HepG2 (cell line): ENCODE measurements around the gene MSI2. TPM values are rescaled to one million over a fixed set of nuclear protein-coding genes. Genes with fewer than 3 reads are reported as not detected.

Source experiments
- ATAC-seq: fragments of 200-7000 bp; cut with Tn5 transposase; 3 replicates; pipeline ENCODE4 v1.9.1; 2020; ENCODE audit warnings: mild to moderate bottlenecking, moderate library complexity
- BruUV-seq: library from RNA; stranded (reverse); fragments of 400-500 nt; replicated peaks from 2 replicates; lab custom pipeline; 2021; lab: Mats Ljungman, UMichigan
- CTCF ChIA-PET: fragments of 300-600 bp; formaldehyde crosslinking; extraction: SDS; loops from one replicate; lab custom pipeline; 2021; ENCODE audit warnings: low total read pairs, inconsistent platforms, low intra/inter-chr PET ratio; lab: Yijun Ruan, JAX
- POLR2A ChIA-PET: fragments of 350-600 bp; sonication (Branson Sonifier 250); formaldehyde crosslinking; loops from one replicate; lab custom pipeline; 2020; ENCODE audit warnings: antibody characterized with exemption, inconsistent platforms; lab: Yijun Ruan, JAX
- DNase-seq: peaks from one replicate; pipeline ENCODE4 v3.0.0-alpha.2; 2015; ENCODE audit warnings: low spot score
- FAIRE-seq: peaks from 3 replicates; lab custom pipeline; 2011; peaks lifted over from hg19 to GRCh38; lab: Jason Lieb, UNC
- H2AFZ ChIP-seq: one replicate; pipeline ENCODE4 v1.6.1; 2011; ENCODE audit warnings: low read length, inconsistent platforms
- H3K27ac ChIP-seq: fragments of 300-600 bp; 3 replicates; pipeline ENCODE4 v1.8.0; 2011; ENCODE audit warnings: mixed run types, mild to moderate bottlenecking, mixed read lengths, low read length, inconsistent platforms; ENCODE audit not compliant: insufficient read depth; ENCODE audit errors: extremely low read length
- H3K27me3 ChIP-seq, 2 experiments: fragments of 200-600 bp in 1 of 2; 2 replicates in 1 of 2; 3 replicates in 1 of 2; pipeline versions ENCODE4 v1.6.0 to v1.8.0; 2011; ENCODE audit warnings: low read length in 2 of 2, mild to moderate bottlenecking in 2 of 2, moderate library complexity in 2 of 2, inconsistent platforms in 1 of 2; ENCODE audit not compliant: insufficient read depth in 2 of 2, control insufficient read depth in 1 of 2
- H3K36me3 ChIP-seq, 2 experiments: fragments of 200-600 bp in 1 of 2; replicated peaks in 1 of 2; 2 replicates in 1 of 2; 3 replicates in 1 of 2; pipeline versions ENCODE4 v1.5.1 to v1.8.0; 2011; ENCODE audit warnings: low read length in 2 of 2, inconsistent platforms in 1 of 2; ENCODE audit not compliant: insufficient read depth in 2 of 2, control insufficient read depth in 1 of 2
- H3K4me1 ChIP-seq: 2 replicates; pipeline ENCODE4 v1.5.1; 2012; ENCODE audit warnings: low read length, inconsistent platforms; ENCODE audit not compliant: insufficient read depth
- H3K4me2 ChIP-seq: 2 replicates; pipeline ENCODE4 v1.6.0; 2011; ENCODE audit warnings: low read depth, low read length, inconsistent platforms
- H3K4me3 ChIP-seq, 3 experiments: fragments of 200-600 bp in 1 of 3; sonication (generic), shearing (Covaris generic) in 1 of 3; replicated peaks in 1 of 3; 2 replicates each; pipeline ENCODE4 v1.5.1; 2011 to 2016; ENCODE audit warnings: low read length in 3 of 3, inconsistent platforms in 2 of 3, low read depth in 2 of 3, mild to moderate bottlenecking in 2 of 3, control low read depth in 1 of 3, mixed read lengths in 1 of 3; ENCODE audit not compliant: insufficient read depth in 1 of 3
- H3K79me2 ChIP-seq: one replicate; pipeline ENCODE4 v1.6.1; 2011; ENCODE audit warnings: low read length, inconsistent platforms; ENCODE audit not compliant: insufficient read depth
- H3K9ac ChIP-seq: 2 replicates; pipeline ENCODE4 v1.6.0; 2011; ENCODE audit warnings: mild to moderate bottlenecking, low read depth, low read length, inconsistent platforms; ENCODE audit not compliant: insufficient read depth
- H3K9me3 ChIP-seq: 2 replicates; pipeline ENCODE4 v1.5.1; 2012; ENCODE audit warnings: mild to moderate bottlenecking, low read length
- H4K20me1 ChIP-seq: 2 replicates; pipeline ENCODE4 v1.6.0; 2011; ENCODE audit warnings: inconsistent platforms, mild to moderate bottlenecking, low read length, moderate library complexity; ENCODE audit not compliant: insufficient read depth
- DMTF1 ChIP-seq: sonication (generic); formaldehyde crosslinking; IDR thresholded peaks from 2 replicates; pipeline ENCODE4 v1.4.0; 2020; ENCODE audit warnings: mild to moderate bottlenecking, missing genetic modification reagents
- DZIP1 ChIP-seq: sonication (generic); formaldehyde crosslinking; IDR thresholded peaks from 2 replicates; pipeline ENCODE4 v1.5.0; 2020; ENCODE audit warnings: mild to moderate bottlenecking, missing genetic modification reagents
- EED ChIP-seq: sonication (generic); formaldehyde crosslinking; IDR thresholded peaks from 2 replicates; pipeline ENCODE4 v1.5.0; 2020; ENCODE audit warnings: mild to moderate bottlenecking, missing genetic modification reagents
- HDAC6 ChIP-seq: fragments of 200-600 bp; sonication (generic); IDR thresholded peaks from 2 replicates; pipeline ENCODE4 v1.7.0; 2017; ENCODE audit warnings: mild to moderate bottlenecking, antibody characterized with exemption, low read length, low read depth
- HHEX ChIP-seq: IDR thresholded peaks from 2 replicates; pipeline ENCODE4 v1.6.1; 2016; ENCODE audit warnings: control low read depth
- HOMEZ ChIP-seq: IDR thresholded peaks from 2 replicates; pipeline ENCODE4 v1.6.1; 2016; ENCODE audit warnings: low read depth
- IRF9 ChIP-seq: sonication (generic); formaldehyde crosslinking; IDR thresholded peaks from 2 replicates; pipeline ENCODE4 v1.8.0; 2022; ENCODE audit warnings: missing genetic modification reagents, mild to moderate bottlenecking, borderline replicate concordance
- MAF1 ChIP-seq: sonication (generic); formaldehyde crosslinking; IDR thresholded peaks from 2 replicates; pipeline ENCODE4 v1.5.0; 2020; ENCODE audit warnings: missing genetic modification reagents, borderline replicate concordance
- NFIB ChIP-seq: sonication (generic); formaldehyde crosslinking; IDR thresholded peaks from 2 replicates; pipeline ENCODE4 v1.9.0; 2021; ENCODE audit warnings: missing genetic modification reagents, mild to moderate bottlenecking, borderline replicate concordance
- NR2C2 ChIP-seq: sonication (generic); formaldehyde crosslinking; IDR thresholded peaks from 2 replicates; pipeline ENCODE4 v1.4.0; 2020; ENCODE audit warnings: missing genetic modification reagents, mild to moderate bottlenecking, moderate library complexity, borderline replicate concordance
- NRL ChIP-seq: sonication (generic); formaldehyde crosslinking; IDR thresholded peaks from 2 replicates; pipeline ENCODE4 v1.5.0; 2020; ENCODE audit warnings: missing genetic modification reagents, mild to moderate bottlenecking, moderate library complexity, borderline replicate concordance
- POLR2G ChIP-seq: fragments of 200-400 bp; formaldehyde crosslinking; IDR thresholded peaks from 2 replicates; pipeline ENCODE4 v1.6.1; 2018; ENCODE audit warnings: mild to moderate bottlenecking, low read depth, low read length, moderate library complexity
- PRPF4 ChIP-seq: fragments of 200-400 bp; formaldehyde crosslinking; IDR thresholded peaks from 2 replicates; pipeline ENCODE4 v1.6.1; 2016; ENCODE audit warnings: low read length, low read depth; ENCODE audit not compliant: poor library complexity, severe bottlenecking
- RFXANK ChIP-seq: IDR thresholded peaks from 2 replicates; pipeline ENCODE4 v1.6.1; 2016
- TEAD2 ChIP-seq: sonication (generic); formaldehyde crosslinking; IDR thresholded peaks from 2 replicates; pipeline ENCODE4 v1.9.0; 2021; ENCODE audit warnings: missing genetic modification reagents
- ZBTB38 ChIP-seq: sonication (generic); formaldehyde crosslinking; IDR thresholded peaks from 2 replicates; pipeline ENCODE4 v1.5.1; 2020; ENCODE audit warnings: mild to moderate bottlenecking, missing genetic modification reagents
- ZNF138 ChIP-seq: sonication (generic); formaldehyde crosslinking; IDR thresholded peaks from 2 replicates; pipeline ENCODE4 v1.5.0; 2020; ENCODE audit warnings: mild to moderate bottlenecking, low read depth, missing genetic modification reagents
- ZNF569 ChIP-seq: sonication (generic); formaldehyde crosslinking; IDR thresholded peaks from 2 replicates; pipeline ENCODE4 v1.5.0; 2020; ENCODE audit warnings: mild to moderate bottlenecking, missing genetic modification reagents, moderate library complexity, borderline replicate concordance
- WGBS: methylation state at CpG from one replicate; pipeline ENCODE4 v1.1.6; 2017; ENCODE audit warnings: low lambda C conversion rate; 5-methylcytosine and 5-hydroxymethylcytosine counted together
- in situ Hi-C: cut with HindIII; loops from 2 replicates; pipeline ENCODE4 v1.10.0; 2017; ENCODE audit warnings: low pct_unique_long_range_greater_than_20kb; ENCODE audit not compliant: extremely low pct_ligation_motif_present
- intact Hi-C: fragments of 100-400 bp; cut with micrococcal nuclease; formaldehyde crosslinking; loops from one replicate; pipeline ENCODE4 v1.10.0; 2022; ENCODE audit not compliant: unreplicated experiment
- polyA plus RNA-seq, 8 experiments: library from polyadenylated mRNA; depleted of rRNA in 3 of 8; stranded (reverse) in 7 of 8; unstranded in 1 of 8; fragments of >200 nt; fragmentation: Illumina TruSeq in 4 of 8; extraction: Trizol in 4 of 8; gene quantifications; 2 replicates each; pipeline versions ENCODE4 v1.2.1 to v1.2.3, GENCODE V29; 2011 to 2016; ENCODE audit warnings: low read depth in 4 of 8, missing spikeins in 1 of 8, mixed read lengths in 1 of 8; ENCODE audit not compliant: insufficient read depth in 1 of 8
- total RNA-seq, 5 experiments: library from RNA; depleted of rRNA; stranded (reverse); fragments of >200 nt; fragmentation: Illumina TruSeq; extraction: Trizol; gene quantifications; 2 replicates each; pipeline ENCODE4 v1.2.3, GENCODE V29; 2016; ENCODE audit warnings: low read depth in 1 of 5

Gene MSI2
- total and polyA plus RNA-seq, 2 of the 13 experiments (the other 11 are each of a cell fraction or from before 2014, with no cell fraction given), result 77.5 to 78.4 TPM

GRCh38 chr17:57532556-57532955 is 276.2 kb downstream of the MSI2 start:
- intact Hi-C loops, result no loop called here
- Histone ChIP-seq H3K4me1 (peaks cover 97% of the 10 kb centered on the region), H3K79me2 (peaks cover 2% of the 10 kb centered on the region), H4K20me1 (no peaks in the 10 kb centered on the region), H3K36me3 (peaks cover 9 to 16% of the 10 kb centered on the region in 2 experiments; a peak in 4 of 5 replicates), H3K9me3 (no peaks in the 10 kb centered on the region), H2AFZ (no peak overlapping the region), H3K4me2 (no peak overlapping the region), H3K27ac (no peak overlapping the region), H3K9ac (no peak overlapping the region; the same call in 1 of the 2 replicates), H3K4me3 (no peak overlapping the region), H3K27me3 (no peaks in the 10 kb centered on the region)
- in situ Hi-C loops, result no loop called here
- BruUV-seq, result no TSS peak
- ChIA-PET POLR2A (interaction anchor here (1.0 to 4.0 kb wide), 2 partner anchors 15 to 45 kb away, joined by 4 to 27 read pairs; no protein-coding TSS in a partner anchor), CTCF (no interaction called here)
- FAIRE-seq (no peak), DNase-seq (no peak), ATAC-seq (no peak)
- 100% methylated on average over 6 of the region's 6 CpGs for WGBS
- TF ChIP-seq ZNF138 (CRISPR knock-in tag), result no peak
- TF ChIP-seq HOMEZ (CRISPR knock-in tag), result 0 out of 2 replicates have a peak, but pooled peaks have one; percentile 5
- no peak for TF ChIP-seq ZNF569 (CRISPR knock-in tag)
- no peak for TF ChIP-seq NFIB (CRISPR knock-in tag)
- no peak for TF ChIP-seq RFXANK
- TF ChIP-seq TEAD2 (CRISPR knock-in tag), result no peak
- no peak for TF ChIP-seq NR2C2 (CRISPR knock-in tag)
- TF ChIP-seq HDAC6, result no peak
- TF ChIP-seq DZIP1, result no peak
- no peak for TF ChIP-seq MAF1 (CRISPR knock-in tag)
- no peak for TF ChIP-seq DMTF1 (CRISPR knock-in tag)
- no peak for TF ChIP-seq NRL
- TF ChIP-seq HHEX (CRISPR knock-in tag), result no peak
- TF ChIP-seq PRPF4, result no peak
- TF ChIP-seq POLR2G, result no peak
- peak; percentile 24; the same call in 1 of the 2 replicates for TF ChIP-seq IRF9
- TF ChIP-seq EED (CRISPR knock-in tag), result no peak
- TF ChIP-seq ZBTB38 (CRISPR knock-in tag), result 0 out of 2 replicates have a peak, but pooled peaks have one; percentile 8
